ENCODE measurements around the gene AP4S1. TPM values are rescaled to one million over a fixed set of nuclear protein-coding genes. Genes with fewer than 3 reads are reported as not detected.

The AP4S1 gene
- total RNA-seq, 4 donors from 2014 or later, result 2.9 to 12.8 (median 9.2) TPM

- intact Hi-C loops (cut with DNase I; ENCODE audit: low total_unique reads) (no loop called here), in situ Hi-C loops (cut with MboI; ENCODE audit: low sequenced_read_pairs in 4 of 4) (no loop called here)
- no peak for DNase-seq
Observed at GRCh38 chr14:31069343-31069742, 43.9 kb downstream of the AP4S1 start.

GRCh38 chr14:31070431-31070830, 45.0 kb downstream of the AP4S1 start:
- in situ Hi-C loops (cut with MboI; ENCODE audit: low sequenced_read_pairs in 4 of 4), result no loop called here
- H3K9me3 ChIP-seq, result no peaks in the 10 kb centered on the region
- intact Hi-C loops (cut with DNase I; ENCODE audit: low total_unique reads), result no loop called here
- H3K4me1 ChIP-seq, result no peaks in the 10 kb centered on the region
- no peak for ATAC-seq
- no peak overlapping the region for H3K27ac ChIP-seq
- H3K36me3 ChIP-seq, result no peaks in the 10 kb centered on the region
- no peaks in the 10 kb centered on the region for H3K27me3 ChIP-seq
- H3K4me3 ChIP-seq, result no peak overlapping the region
- DNase-seq, result no peak
- TF ChIP-seq POLR2A (IDR thresholded peaks at IDR 0.05) (no peak), CTCF (IDR thresholded peaks at IDR 0.05 in 4 of 5, conservative IDR thresholded peaks at IDR 0.05 in 1 of 5) (no peak)

More at GRCh38 chr14:31069343-31069742, 43.9 kb downstream of the AP4S1 start:
- Histone ChIP-seq H3K4me1 (no peaks in the 10 kb centered on the region), H3K27me3 (no peaks in the 10 kb centered on the region), H3K27ac (no peak overlapping the region), H3K9me3 (no peaks in the 10 kb centered on the region), H3K36me3 (no peaks in the 10 kb centered on the region), H3K4me3 (no peak overlapping the region)
- no peak for ATAC-seq
- TF ChIP-seq CTCF (IDR thresholded peaks at IDR 0.05 in 4 of 5, conservative IDR thresholded peaks at IDR 0.05 in 1 of 5) (no peak), POLR2A (IDR thresholded peaks at IDR 0.05) (no peak)

- Histone ChIP-seq H3K36me3 (no peaks in the 10 kb centered on the region), H3K9me3 (no peaks in the 10 kb centered on the region), H3K4me1 (no peaks in the 10 kb centered on the region), H3K27ac (no peak overlapping the region), H3K27me3 (no peaks in the 10 kb centered on the region), H3K4me3 (no peak overlapping the region)
- no peak for DNase-seq
- intact Hi-C loops (cut with DNase I; ENCODE audit: low total_unique reads), result no loop called here
- in situ Hi-C loops (cut with MboI; ENCODE audit: low sequenced_read_pairs in 4 of 4), result no loop called here
- no peak for ATAC-seq
- TF ChIP-seq POLR2A (IDR thresholded peaks at IDR 0.05) (no peak), CTCF (IDR thresholded peaks at IDR 0.05 in 4 of 5, conservative IDR thresholded peaks at IDR 0.05 in 1 of 5) (no peak)
Observed at GRCh38 chr14:31071151-31071550, 45.7 kb downstream of the AP4S1 start.

- in situ Hi-C loops (cut with MboI; ENCODE audit: low sequenced_read_pairs in 4 of 4) (loop anchor here in 1 of 4 donors (5.0 kb wide), 1 partner anchor 93 kb away; no protein-coding TSS in a partner anchor), intact Hi-C loops (cut with DNase I; ENCODE audit: low total_unique reads) (no loop called here)
- TF ChIP-seq CTCF (IDR thresholded peaks at IDR 0.05 in 4 of 5, conservative IDR thresholded peaks at IDR 0.05 in 1 of 5) (no peak), POLR2A (IDR thresholded peaks at IDR 0.05) (no peak)
- no peak overlapping the region for H3K4me3 ChIP-seq
- no peak overlapping the region for H3K27ac ChIP-seq
- H3K4me1 ChIP-seq, result no peaks in the 10 kb centered on the region
- H3K9me3 ChIP-seq, result no peaks in the 10 kb centered on the region
- DNase-seq (no peak), ATAC-seq (no peak)
- H3K27me3 ChIP-seq, result no peaks in the 10 kb centered on the region
- no peaks in the 10 kb centered on the region for H3K36me3 ChIP-seq
Observed at GRCh38 chr14:31075144-31075543, 49.7 kb downstream of the AP4S1 start.

GRCh38 chr14:31078766-31079165, 53.3 kb downstream of the AP4S1 start:
- in situ Hi-C loops (cut with MboI; ENCODE audit: low sequenced_read_pairs in 4 of 4), result loop anchor here in 1 of 4 donors (5.0 kb wide), 1 partner anchor 96 kb away; no protein-coding TSS in a partner anchor
- ATAC-seq (no peak), DNase-seq (no peak)
- H3K36me3 ChIP-seq, result no peaks in the 10 kb centered on the region
- no peaks in the 10 kb centered on the region for H3K9me3 ChIP-seq
- peaks cover 0 to 3% of the 10 kb centered on the region in 2 donors for H3K4me1 ChIP-seq
- no peak overlapping the region for H3K27ac ChIP-seq
- H3K4me3 ChIP-seq, result no peak overlapping the region
- TF ChIP-seq POLR2A (IDR thresholded peaks at IDR 0.05) (no peak), CTCF (IDR thresholded peaks at IDR 0.05 in 4 of 5, conservative IDR thresholded peaks at IDR 0.05 in 1 of 5) (no peak)
- intact Hi-C loops (cut with DNase I; ENCODE audit: low total_unique reads), result no loop called here
- H3K27me3 ChIP-seq, result no peaks in the 10 kb centered on the region
